Kidney (tissue), 22 donors: ENCODE measurements around the gene POGZ. TPM values are rescaled to one million over a fixed set of nuclear protein-coding genes. Genes with fewer than 3 reads are reported as not detected.

Source experiments
- DNase-seq, 5 donors: peaks; one replicate each; pipeline ENCODE4 v3.0.0-alpha.2; 2013 to 2020
- FAIRE-seq: peaks from 2 replicates; lab custom pipeline; 2012; peaks lifted over from hg19 to GRCh38; lab: Jason Lieb, UNC
- H3K27ac ChIP-seq, 2 donors: one replicate each; pipeline ENCODE4 v1.7.0; 2013; ENCODE audit warnings: low read depth in 2 of 2, low read length in 2 of 2, inconsistent platforms in 1 of 2
- H3K27me3 ChIP-seq: one replicate; pipeline ENCODE4 v1.7.1; 2013; ENCODE audit warnings: low read length, inconsistent platforms; ENCODE audit not compliant: control insufficient read depth, insufficient read depth
- H3K36me3 ChIP-seq, 3 donors: one replicate each; pipeline versions ENCODE4 v1.7.0 to v1.7.1; 2013; ENCODE audit warnings: low read length in 3 of 3, control low read depth in 1 of 3, inconsistent platforms in 1 of 3; ENCODE audit not compliant: insufficient read depth in 3 of 3, control insufficient read depth in 2 of 3
- H3K4me1 ChIP-seq, 3 donors: one replicate each; pipeline versions ENCODE4 v1.7.0 to v1.7.1; 2013; ENCODE audit warnings: low read length in 3 of 3, inconsistent platforms in 1 of 3, low read depth in 1 of 3; ENCODE audit not compliant: control insufficient read depth in 2 of 3, insufficient read depth in 2 of 3
- H3K4me3 ChIP-seq, 3 donors: one replicate each; pipeline versions ENCODE4 v1.7.0 to v1.8.1; 2013; ENCODE audit warnings: low read length in 3 of 3, control low read depth in 1 of 3, inconsistent platforms in 1 of 3
- H3K9ac ChIP-seq, 3 donors: one replicate each; pipeline versions ENCODE4 v1.7.0 to v1.7.1; 2013; ENCODE audit warnings: low read length in 3 of 3, control low read depth in 1 of 3, inconsistent platforms in 1 of 3
- H3K9me3 ChIP-seq, 3 donors: one replicate each; pipeline versions ENCODE4 v1.7.0 to v1.7.1; 2013; ENCODE audit warnings: low read length in 3 of 3, control low read depth in 1 of 3, inconsistent platforms in 1 of 3; ENCODE audit not compliant: control insufficient read depth in 2 of 3, insufficient read depth in 1 of 3
- intact Hi-C: fragments of 100-400 bp; cut with DNase I; formaldehyde crosslinking; loops from one replicate; pipeline ENCODE4 v1.11.1; 2022
- long read RNA-seq, 10 donors: library from polyadenylated mRNA in 1 of 10; unstranded in 1 of 10; transcript quantifications; one replicate each; pipeline ENCODE4 v2.0.0 and lab custom pipeline, GENCODE V29; 2021 to 2026
- polyA plus RNA-seq: library from polyadenylated mRNA; stranded (reverse); fragments of 350-450 nt; fragmentation: Illumina TruSeq; extraction: RNeasy Lipid Tissue Mini Kit (QIAGEN cat#74804); gene quantifications from one replicate; pipeline ENCODE4 v1.2.3, GENCODE V29; 2014; ENCODE audit warnings: low read depth, low replicate concordance; ENCODE audit not compliant: insufficient read depth
- total RNA-seq: library from RNA; stranded (reverse); fragmentation: NEBNext Ultra II Directional; extraction: Animal tissue kit (Norgen Biotek cat#: 25700); gene quantifications from one replicate; pipeline ENCODE4 v1.2.1, GENCODE V29; 2021
- TF ChIP-seq, protein P1 (sequence below): IDR thresholded peaks from 3 replicates; pipeline ENCODE4 v1.5.1; 2012; ENCODE audit warnings: mild to moderate bottlenecking, moderate library complexity, borderline replicate concordance; ENCODE audit not compliant: insufficient read depth; ENCODE audit errors: extremely low read depth
- donor health status: control.
- donor health status: control.
- donor health status: control.
- donor health status: control.
- donor health status: control.
- donor health status: DM: yes; HTN: yes; CAD: no.
- donor health status: Normal renal cell carcinoma (clear cell type).

The POGZ gene
- total RNA-seq (96.6 TPM), polyA plus RNA-seq (16.4 TPM)
- long read RNA-seq, donor 1, partial matches to known transcripts = 22 of 28 reads
- long read RNA-seq, donor 1, other reads (novel, unspliced or antisense) = 0 of 28 reads
- long read RNA-seq, donor 2, partial matches to known transcripts = 19 of 20 reads
- long read RNA-seq, donor 2, other reads (novel, unspliced or antisense) = 0 of 20 reads
- long read RNA-seq, donor 3, full-length matches to known transcripts = 6 of 35 reads
- long read RNA-seq, donor 3, partial matches to known transcripts = 29 of 35 reads
- long read RNA-seq, donor 3, other reads (novel, unspliced or antisense) = 0 of 35 reads
- long read RNA-seq, donor 4, full-length matches to known transcripts = 9 of 33 reads
- long read RNA-seq, donor 4, partial matches to known transcripts = 24 of 33 reads
- long read RNA-seq, donor 4, other reads (novel, unspliced or antisense) = 0 of 33 reads
- long read RNA-seq, donor 5, partial matches to known transcripts = 0 of 1 reads
- long read RNA-seq, donor 5, other reads (novel, unspliced or antisense) = 0 of 1 reads
- long read RNA-seq, donor 6, partial matches to known transcripts = 0 of 1 reads
- long read RNA-seq, donor 6, other reads (novel, unspliced or antisense) = 0 of 1 reads
- long read RNA-seq, donor 7, partial matches to known transcripts = 4 of 25 reads
- long read RNA-seq, donor 7, other reads (novel, unspliced or antisense) = 20 of 25 reads
- long read RNA-seq, donor 8, partial matches to known transcripts = 18 of 19 reads
- long read RNA-seq, donor 8, other reads (novel, unspliced or antisense) = 0 of 19 reads
- long read RNA-seq, donor 9, partial matches to known transcripts = 6 of 7 reads
- long read RNA-seq, donor 9, other reads (novel, unspliced or antisense) = 0 of 7 reads
- long read RNA-seq, donor 10, full-length matches to known transcripts = 4 of 17 reads
- long read RNA-seq, donor 10, partial matches to known transcripts = 13 of 17 reads
- long read RNA-seq, donor 10, other reads (novel, unspliced or antisense) = 0 of 17 reads

DNA sequence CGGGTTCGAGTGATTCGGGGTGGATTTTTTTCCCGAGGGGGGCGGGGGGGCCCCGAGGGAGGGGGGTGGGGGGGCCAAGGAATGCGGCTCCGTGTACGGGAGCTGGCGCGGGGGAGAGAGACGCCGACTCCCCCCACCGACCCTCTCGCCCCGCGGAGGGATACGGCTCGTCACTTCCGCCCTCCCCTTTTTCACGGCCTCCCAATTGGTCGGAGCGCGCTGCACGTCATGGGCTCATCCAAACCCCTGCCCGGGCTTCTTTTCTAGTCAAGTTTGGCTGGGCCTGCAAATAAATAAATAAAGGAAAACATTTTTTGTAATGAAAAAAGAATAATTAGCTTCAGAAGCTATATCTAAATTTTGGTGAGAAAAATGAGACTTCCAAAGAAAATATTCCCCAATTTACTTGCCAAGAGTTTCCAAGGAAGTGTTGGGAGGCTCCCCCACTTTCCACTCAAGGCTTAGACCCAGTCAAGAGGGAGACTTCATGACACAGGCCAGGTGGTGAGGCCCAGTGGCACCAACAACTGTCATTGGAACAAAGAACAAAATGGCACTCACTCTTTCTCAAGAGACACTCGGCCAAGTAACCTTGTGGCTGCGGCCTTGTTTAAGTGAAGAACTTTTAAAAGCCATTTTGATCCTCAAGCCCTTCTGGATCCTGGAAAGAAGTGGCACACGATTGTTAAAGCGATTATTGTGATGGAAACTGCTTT lies at the start of gene POGZ:
Gene POGZ (minus strand): TSS at position 164 of the 716 bp plus-strand sequence. CDS start 17,290 bp downstream, outside the sequence.
- Histone ChIP-seq H3K27ac (peak within 1 kb of the TSS; percentile 96), H3K9me3 (no peaks in the 10 kb centered on the region), H3K4me1 (peaks cover 2 to 11% (median 7%) of the 10 kb centered on the region in 3 donors), H3K9ac (peak within 1 kb of the TSS in 2 of 3 donors; percentile 85 to 98), H3K4me3 (peak within 1 kb of the TSS; percentile 92 to 98 (median 98)), H3K36me3 (no peaks in the 10 kb centered on the region), H3K27me3 (no peaks in the 10 kb centered on the region)
- intact Hi-C loops = no loop called here
- peak; percentile 97 to 99 (median 98) for DNase-seq
- TF ChIP-seq, protein P1, sequence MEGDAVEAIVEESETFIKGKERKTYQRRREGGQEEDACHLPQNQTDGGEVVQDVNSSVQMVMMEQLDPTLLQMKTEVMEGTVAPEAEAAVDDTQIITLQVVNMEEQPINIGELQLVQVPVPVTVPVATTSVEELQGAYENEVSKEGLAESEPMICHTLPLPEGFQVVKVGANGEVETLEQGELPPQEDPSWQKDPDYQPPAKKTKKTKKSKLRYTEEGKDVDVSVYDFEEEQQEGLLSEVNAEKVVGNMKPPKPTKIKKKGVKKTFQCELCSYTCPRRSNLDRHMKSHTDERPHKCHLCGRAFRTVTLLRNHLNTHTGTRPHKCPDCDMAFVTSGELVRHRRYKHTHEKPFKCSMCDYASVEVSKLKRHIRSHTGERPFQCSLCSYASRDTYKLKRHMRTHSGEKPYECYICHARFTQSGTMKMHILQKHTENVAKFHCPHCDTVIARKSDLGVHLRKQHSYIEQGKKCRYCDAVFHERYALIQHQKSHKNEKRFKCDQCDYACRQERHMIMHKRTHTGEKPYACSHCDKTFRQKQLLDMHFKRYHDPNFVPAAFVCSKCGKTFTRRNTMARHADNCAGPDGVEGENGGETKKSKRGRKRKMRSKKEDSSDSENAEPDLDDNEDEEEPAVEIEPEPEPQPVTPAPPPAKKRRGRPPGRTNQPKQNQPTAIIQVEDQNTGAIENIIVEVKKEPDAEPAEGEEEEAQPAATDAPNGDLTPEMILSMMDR = no peak
- no peak for FAIRE-seq

- intact Hi-C loops = no loop called here
- no peak for FAIRE-seq
- H3K27ac ChIP-seq = no peak overlapping the region
Observed at GRCh38 chr1:151508833-151509232, 49.5 kb upstream of the POGZ start.

DNA sequence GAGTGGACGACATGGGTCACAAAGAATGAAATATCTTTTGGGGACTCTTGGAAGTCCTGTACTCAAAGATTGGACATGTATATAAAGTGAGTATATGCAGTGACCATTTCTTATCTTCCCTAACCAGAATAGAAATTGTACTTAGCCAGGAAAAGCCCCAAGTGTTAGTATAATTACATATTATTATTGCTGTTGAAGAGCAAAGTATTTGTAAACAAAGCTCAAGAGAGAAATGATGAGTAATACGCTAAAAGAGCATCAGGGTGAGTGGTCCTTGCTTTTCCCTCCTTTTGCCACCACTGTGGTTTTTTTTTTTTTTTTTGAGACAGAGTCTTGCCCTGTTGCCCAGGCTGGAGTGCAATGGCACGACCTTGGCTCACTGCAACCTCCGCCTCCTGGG lies 45.5 kb upstream of the POGZ start:
- H3K9ac ChIP-seq = no peak overlapping the region
- H3K4me3 ChIP-seq = no peak overlapping the region
- H3K4me1 ChIP-seq = no peaks in the 10 kb centered on the region
- H3K36me3 ChIP-seq = no peaks in the 10 kb centered on the region
- H3K9me3 ChIP-seq = no peaks in the 10 kb centered on the region
- no peaks in the 10 kb centered on the region for H3K27me3 ChIP-seq
- H3K27ac ChIP-seq = no peak overlapping the region
- DNase-seq (no peak), FAIRE-seq (no peak)
- TF ChIP-seq, protein P1 = no peak
- intact Hi-C loops = no loop called here

More at GRCh38 chr1:151508833-151509232, 49.5 kb upstream of the POGZ start:
- no peaks in the 10 kb centered on the region for H3K36me3 ChIP-seq
- peaks cover 6% of the 10 kb centered on the region for H3K27me3 ChIP-seq
- TF ChIP-seq, protein P1 = no peak
- H3K4me3 ChIP-seq = no peak overlapping the region
- no peaks in the 10 kb centered on the region for H3K9me3 ChIP-seq
- H3K9ac ChIP-seq = no peak overlapping the region
- no peak for DNase-seq
- peaks cover 0 to 19% (median 13%) of the 10 kb centered on the region in 3 donors for H3K4me1 ChIP-seq
